Endothelial cell of umbilical vein (primary cell): ENCODE measurements around the gene ATAD3A.

Experiments
- EZH2 ChIP-seq: IDR thresholded peaks from 2 replicates; pipeline ENCODE4 v1.6.1; 2012; ENCODE audit warnings: borderline replicate concordance, low read depth, mild to moderate bottlenecking, moderate library complexity, low read length, inconsistent platforms; ENCODE audit not compliant: severe bottlenecking
- FOS ChIP-seq: IDR thresholded peaks from 2 replicates; pipeline ENCODE4 v1.6.1; 2011; ENCODE audit warnings: mild to moderate bottlenecking, low read length, moderate library complexity, borderline replicate concordance; ENCODE audit not compliant: insufficient read depth
- GATA2 ChIP-seq: IDR thresholded peaks from 2 replicates; pipeline ENCODE4 v1.7.0; 2011; ENCODE audit warnings: low read depth, mild to moderate bottlenecking, moderate library complexity, mixed read lengths, low read length; ENCODE audit not compliant: insufficient read length, insufficient read depth
- JUN ChIP-seq: IDR thresholded peaks from 2 replicates; pipeline ENCODE4 v1.6.1; 2011; ENCODE audit warnings: borderline replicate concordance, low read depth; ENCODE audit not compliant: insufficient read length, insufficient read depth
- POLR2A ChIP-seq: IDR thresholded peaks from 2 replicates; pipeline ENCODE4 v1.6.1; 2012; ENCODE audit warnings: low read depth, mild to moderate bottlenecking, control low read depth, low read length
- POLR2AphosphoS5 ChIP-seq: IDR thresholded peaks from 2 replicates; pipeline ENCODE4 v1.6.1; 2012; ENCODE audit warnings: low read depth, mild to moderate bottlenecking, control low read depth, low read length, moderate library complexity; ENCODE audit not compliant: insufficient read depth
- TF ChIP-seq, protein P1 (sequence below), 2 donors: IDR thresholded peaks; 1 replicate in 1 of 2; 2 replicates in 1 of 2; pipeline ENCODE4 v1.5.1; 2011; ENCODE audit warnings: low read length in 2 of 2, mild to moderate bottlenecking in 2 of 2, moderate library complexity in 2 of 2, control low read depth in 1 of 2, inconsistent platforms in 1 of 2, low read depth in 1 of 2; ENCODE audit not compliant: insufficient read depth in 1 of 2; ENCODE audit errors: extremely low read depth in 1 of 2

DNA sequence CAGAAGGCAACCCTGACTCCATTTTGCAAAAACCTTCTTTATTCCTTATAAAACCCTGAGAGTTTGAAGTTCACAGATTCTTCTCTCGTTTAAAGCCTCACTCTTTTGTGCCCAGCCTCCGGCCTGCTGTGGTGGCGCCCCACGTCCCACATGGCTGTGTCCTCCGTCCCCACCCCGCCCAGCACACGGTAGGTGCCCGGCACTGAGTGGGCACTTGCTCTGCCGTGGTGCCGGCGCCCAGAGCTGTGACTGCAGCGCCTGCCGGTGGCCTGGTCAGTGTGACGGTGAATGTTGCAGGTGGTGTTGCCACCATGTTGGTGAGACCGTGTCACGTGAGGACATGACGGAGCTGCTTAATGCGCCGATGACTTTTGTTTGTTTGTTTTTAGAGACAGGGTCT lies 9.4 kb downstream of the ATAD3A start:
- TF ChIP-seq, protein P1, sequence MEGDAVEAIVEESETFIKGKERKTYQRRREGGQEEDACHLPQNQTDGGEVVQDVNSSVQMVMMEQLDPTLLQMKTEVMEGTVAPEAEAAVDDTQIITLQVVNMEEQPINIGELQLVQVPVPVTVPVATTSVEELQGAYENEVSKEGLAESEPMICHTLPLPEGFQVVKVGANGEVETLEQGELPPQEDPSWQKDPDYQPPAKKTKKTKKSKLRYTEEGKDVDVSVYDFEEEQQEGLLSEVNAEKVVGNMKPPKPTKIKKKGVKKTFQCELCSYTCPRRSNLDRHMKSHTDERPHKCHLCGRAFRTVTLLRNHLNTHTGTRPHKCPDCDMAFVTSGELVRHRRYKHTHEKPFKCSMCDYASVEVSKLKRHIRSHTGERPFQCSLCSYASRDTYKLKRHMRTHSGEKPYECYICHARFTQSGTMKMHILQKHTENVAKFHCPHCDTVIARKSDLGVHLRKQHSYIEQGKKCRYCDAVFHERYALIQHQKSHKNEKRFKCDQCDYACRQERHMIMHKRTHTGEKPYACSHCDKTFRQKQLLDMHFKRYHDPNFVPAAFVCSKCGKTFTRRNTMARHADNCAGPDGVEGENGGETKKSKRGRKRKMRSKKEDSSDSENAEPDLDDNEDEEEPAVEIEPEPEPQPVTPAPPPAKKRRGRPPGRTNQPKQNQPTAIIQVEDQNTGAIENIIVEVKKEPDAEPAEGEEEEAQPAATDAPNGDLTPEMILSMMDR (IDR thresholded peaks at IDR 0.05; ENCODE audit: extremely low read depth in 1 of 2, insufficient read depth in 1 of 2, low read depth in 1 of 2, low read length in 2 of 2), result no peak
- no peak for TF ChIP-seq POLR2A
- no peak for TF ChIP-seq POLR2AphosphoS5
- TF ChIP-seq EZH2, result no peak
- TF ChIP-seq GATA2, result no peak
- no peak for TF ChIP-seq JUN
- TF ChIP-seq FOS, result no peak
